Thyroid gland (tissue), 4 donors: ENCODE results near the gene PLXND1.

Source experiments
- POLR2A ChIP-seq, 2 donors: fragments of 450-650 bp; IDR thresholded peaks; one replicate each; pipeline ENCODE4 v1.6.1; 2017; ENCODE audit warnings: antibody characterized with exemption in 2 of 2, mild to moderate bottlenecking in 2 of 2, moderate library complexity in 1 of 2
- TF ChIP-seq, protein P1 (sequence below), 6 experiments: fragments of 200-600 bp in 3 of 6; fragments of 450-650 bp in 3 of 6; sonication (generic) in 3 of 6; IDR thresholded peaks; one replicate each; pipeline ENCODE4 v1.5.1; 2016 to 2019; ENCODE audit warnings: antibody characterized with exemption in 6 of 6, mild to moderate bottlenecking in 2 of 6, inconsistent platforms in 1 of 6, moderate library complexity in 1 of 6

DNA sequence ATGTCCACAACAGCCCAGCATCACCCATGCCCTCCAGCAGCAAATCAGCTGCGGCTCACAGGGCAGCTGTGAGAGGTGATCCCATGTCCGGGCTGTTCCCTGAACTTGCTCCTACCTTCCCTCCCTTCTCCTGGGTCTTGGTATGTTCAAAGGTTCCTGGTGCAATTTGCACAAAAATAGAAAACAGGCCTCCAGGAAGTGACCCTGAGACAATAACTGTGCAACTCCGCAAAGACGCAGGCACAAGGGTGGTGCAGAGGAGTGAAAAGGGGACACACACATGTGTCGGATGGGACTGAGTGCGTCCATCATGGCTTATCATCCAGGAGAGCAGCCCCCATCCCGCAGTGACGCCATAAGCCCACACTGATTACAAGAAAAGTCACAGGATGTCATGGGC is 16.3 kb downstream of the PLXND1 start:
- no peak for TF ChIP-seq POLR2A (IDR thresholded peaks at IDR 0.05)
- TF ChIP-seq, protein P1, sequence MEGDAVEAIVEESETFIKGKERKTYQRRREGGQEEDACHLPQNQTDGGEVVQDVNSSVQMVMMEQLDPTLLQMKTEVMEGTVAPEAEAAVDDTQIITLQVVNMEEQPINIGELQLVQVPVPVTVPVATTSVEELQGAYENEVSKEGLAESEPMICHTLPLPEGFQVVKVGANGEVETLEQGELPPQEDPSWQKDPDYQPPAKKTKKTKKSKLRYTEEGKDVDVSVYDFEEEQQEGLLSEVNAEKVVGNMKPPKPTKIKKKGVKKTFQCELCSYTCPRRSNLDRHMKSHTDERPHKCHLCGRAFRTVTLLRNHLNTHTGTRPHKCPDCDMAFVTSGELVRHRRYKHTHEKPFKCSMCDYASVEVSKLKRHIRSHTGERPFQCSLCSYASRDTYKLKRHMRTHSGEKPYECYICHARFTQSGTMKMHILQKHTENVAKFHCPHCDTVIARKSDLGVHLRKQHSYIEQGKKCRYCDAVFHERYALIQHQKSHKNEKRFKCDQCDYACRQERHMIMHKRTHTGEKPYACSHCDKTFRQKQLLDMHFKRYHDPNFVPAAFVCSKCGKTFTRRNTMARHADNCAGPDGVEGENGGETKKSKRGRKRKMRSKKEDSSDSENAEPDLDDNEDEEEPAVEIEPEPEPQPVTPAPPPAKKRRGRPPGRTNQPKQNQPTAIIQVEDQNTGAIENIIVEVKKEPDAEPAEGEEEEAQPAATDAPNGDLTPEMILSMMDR (IDR thresholded peaks at IDR 0.05), result no peak
